RWPE1 (cell line): Measurements from ENCODE around the gene HEATR5A.
"Not testable (repeated sequence)": the region's sequence is repeated elsewhere in the genome, so short reads cannot be mapped to it uniquely, and the experiment has no call there.

Source experiments
- CTCF ChIA-PET: fragments of 350-600 bp; sonication (Branson Sonifier 250); formaldehyde crosslinking; extraction: SDS; loops from one replicate; lab custom pipeline; 2021; lab: Yijun Ruan, JAX
- POLR2A ChIA-PET: fragments of 400-600 bp; formaldehyde crosslinking; extraction: SDS; loops from one replicate; lab custom pipeline; 2020; ENCODE audit warnings: antibody characterized with exemption; ENCODE audit not compliant: low non-redundant PET; lab: Yijun Ruan, JAX
- DNase-seq: peaks from one replicate; pipeline ENCODE4 v3.0.0; 2012; ENCODE audit warnings: low spot score
- H3K27ac ChIP-seq: fragments of 450-650 bp; 2 replicates; pipeline ENCODE4 v1.5.1; 2017
- TF ChIP-seq, protein P1 (sequence below): fragments of 450-650 bp; conservative IDR thresholded peaks from 2 replicates; pipeline ENCODE4 v1.5.1; 2017; ENCODE audit warnings: low read depth, mild to moderate bottlenecking

HEATR5A gene

DNA sequence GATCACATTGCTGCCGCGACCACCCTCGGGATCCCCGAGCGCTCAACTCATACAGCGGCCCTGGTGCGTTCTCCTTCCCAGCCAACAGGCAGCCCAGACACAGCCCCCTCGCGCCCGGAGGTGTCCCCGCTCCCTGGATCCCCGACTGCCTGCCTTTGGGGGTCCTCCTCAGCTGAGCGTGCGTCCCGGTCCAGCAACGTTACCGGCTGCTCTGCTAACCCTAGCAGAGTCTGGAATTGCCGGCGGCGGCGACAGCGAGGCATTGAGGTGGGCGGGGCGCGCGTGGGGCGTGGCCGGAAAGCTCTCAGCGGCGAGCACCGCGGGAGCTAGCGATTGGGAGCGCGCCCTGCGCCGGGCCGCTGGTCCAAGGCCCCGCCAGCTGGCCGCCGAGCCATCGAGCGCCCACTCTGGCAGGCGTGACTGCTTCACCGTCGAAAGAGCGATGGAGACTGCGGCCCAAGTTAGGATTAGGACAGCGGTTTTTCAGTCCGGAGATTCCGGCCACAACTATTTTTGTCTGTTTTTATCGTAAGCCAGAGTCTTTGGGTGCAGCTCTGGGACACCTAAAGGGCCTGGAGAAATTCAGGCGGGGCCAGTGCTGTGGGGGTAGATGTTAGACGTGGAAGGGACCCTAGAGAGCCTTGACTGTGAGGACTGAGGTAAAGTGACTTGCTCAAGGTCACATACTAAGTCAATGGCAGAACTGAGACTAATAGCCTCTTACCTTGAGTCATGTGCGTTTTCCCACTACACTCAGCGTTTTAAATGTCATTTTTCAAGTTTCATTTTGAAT, at the start of gene HEATR5A:
Gene HEATR5A (minus strand): TSS at position 232 of the 793 bp plus-strand sequence. CDS start 17,575 bp downstream, outside the sequence.
- CTCF ChIA-PET = interaction anchor here (0.6 kb wide), 1 partner anchor 29 kb away, joined by 3 read pairs; no protein-coding TSS in a partner anchor
- TF ChIP-seq, protein P1, sequence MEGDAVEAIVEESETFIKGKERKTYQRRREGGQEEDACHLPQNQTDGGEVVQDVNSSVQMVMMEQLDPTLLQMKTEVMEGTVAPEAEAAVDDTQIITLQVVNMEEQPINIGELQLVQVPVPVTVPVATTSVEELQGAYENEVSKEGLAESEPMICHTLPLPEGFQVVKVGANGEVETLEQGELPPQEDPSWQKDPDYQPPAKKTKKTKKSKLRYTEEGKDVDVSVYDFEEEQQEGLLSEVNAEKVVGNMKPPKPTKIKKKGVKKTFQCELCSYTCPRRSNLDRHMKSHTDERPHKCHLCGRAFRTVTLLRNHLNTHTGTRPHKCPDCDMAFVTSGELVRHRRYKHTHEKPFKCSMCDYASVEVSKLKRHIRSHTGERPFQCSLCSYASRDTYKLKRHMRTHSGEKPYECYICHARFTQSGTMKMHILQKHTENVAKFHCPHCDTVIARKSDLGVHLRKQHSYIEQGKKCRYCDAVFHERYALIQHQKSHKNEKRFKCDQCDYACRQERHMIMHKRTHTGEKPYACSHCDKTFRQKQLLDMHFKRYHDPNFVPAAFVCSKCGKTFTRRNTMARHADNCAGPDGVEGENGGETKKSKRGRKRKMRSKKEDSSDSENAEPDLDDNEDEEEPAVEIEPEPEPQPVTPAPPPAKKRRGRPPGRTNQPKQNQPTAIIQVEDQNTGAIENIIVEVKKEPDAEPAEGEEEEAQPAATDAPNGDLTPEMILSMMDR = peak; percentile 35; the same call in 1 of the 2 replicates
- DNase-seq = peak; percentile 87
- H3K27ac ChIP-seq = peak within 1 kb of the TSS; percentile 86
- POLR2A ChIA-PET = interaction anchor here (0.5 to 0.6 kb wide), 2 partner anchors 96 to 394 kb away, joined by 3 read pairs; partner anchors contain the start of gene STRN3

DNA sequence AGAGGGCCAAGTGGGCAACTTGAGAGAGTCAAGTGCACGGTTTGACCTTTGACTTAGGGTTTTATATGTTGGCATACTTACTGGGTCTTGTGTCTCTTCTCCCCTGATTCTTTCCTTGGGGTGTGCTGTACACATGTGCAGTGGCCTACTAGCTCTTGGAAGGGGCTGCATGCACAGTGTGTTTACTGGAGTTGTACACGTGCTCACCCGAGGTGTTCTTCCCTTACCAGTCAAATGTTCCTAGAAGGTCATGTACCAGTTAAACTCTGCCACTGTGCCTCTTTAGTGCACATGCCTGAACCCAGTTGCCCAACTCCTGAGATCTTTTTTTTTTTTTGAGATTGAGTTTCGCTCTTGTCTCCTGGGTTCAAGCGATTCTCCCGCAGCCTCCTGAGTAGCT, 46.2 kb upstream of the HEATR5A start:
- CTCF ChIA-PET = no interaction called here
- no peak for DNase-seq
- POLR2A ChIA-PET = no interaction called here
- TF ChIP-seq, protein P1 = no peak
- no peak overlapping the region for H3K27ac ChIP-seq

DNA sequence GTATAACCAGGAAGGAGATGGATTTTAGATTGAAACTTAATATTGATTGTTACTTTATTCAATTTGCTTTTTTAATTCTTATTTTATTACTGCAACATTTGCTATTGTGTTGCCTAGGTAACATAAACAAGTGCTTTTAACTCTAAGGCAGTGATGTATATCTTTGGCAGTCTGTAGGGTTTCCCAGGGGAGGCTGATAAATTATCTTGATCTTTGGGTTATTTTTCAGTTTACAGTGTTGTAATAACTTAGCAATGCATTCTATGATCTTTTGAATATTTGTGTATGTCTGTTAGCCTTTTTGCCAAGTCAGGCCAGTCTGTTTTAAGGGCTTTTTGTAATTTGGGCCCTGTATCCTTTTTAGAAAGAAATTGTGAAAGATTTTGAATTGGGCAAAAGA, 44.8 kb upstream of the HEATR5A start:
- ChIA-PET POLR2A (no interaction called here), CTCF (no interaction called here)
- H3K27ac ChIP-seq = no peak overlapping the region
- DNase-seq = no peak
- TF ChIP-seq, protein P1 = no peak

DNA sequence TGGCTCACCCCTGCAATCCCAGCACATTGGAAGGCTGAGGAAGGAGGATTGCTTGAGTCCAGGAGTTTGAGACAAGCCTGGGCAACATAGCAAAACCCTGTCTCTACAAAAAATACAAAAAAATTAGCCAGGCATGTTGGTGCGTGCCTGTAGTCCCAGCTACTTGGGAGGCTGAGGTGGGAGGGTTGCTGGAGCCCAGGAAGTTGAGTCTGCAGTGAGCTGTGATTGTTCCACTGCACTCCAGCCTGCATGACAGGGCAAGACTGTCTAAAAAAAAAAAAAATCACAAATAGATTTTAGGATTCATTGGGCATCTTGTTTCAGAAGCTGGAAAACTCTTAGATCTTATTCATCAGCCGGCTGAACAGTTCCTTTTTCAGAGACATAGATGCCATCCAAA, 42.1 kb upstream of the HEATR5A start:
- CTCF ChIA-PET = interaction anchor here (0.6 kb wide), 1 partner anchor 11 kb away, joined by 3 read pairs; no protein-coding TSS in a partner anchor
- DNase-seq, POLR2A ChIA-PET: not testable (repeated sequence)
- peak overlapping the region; percentile 67 for H3K27ac ChIP-seq

DNA sequence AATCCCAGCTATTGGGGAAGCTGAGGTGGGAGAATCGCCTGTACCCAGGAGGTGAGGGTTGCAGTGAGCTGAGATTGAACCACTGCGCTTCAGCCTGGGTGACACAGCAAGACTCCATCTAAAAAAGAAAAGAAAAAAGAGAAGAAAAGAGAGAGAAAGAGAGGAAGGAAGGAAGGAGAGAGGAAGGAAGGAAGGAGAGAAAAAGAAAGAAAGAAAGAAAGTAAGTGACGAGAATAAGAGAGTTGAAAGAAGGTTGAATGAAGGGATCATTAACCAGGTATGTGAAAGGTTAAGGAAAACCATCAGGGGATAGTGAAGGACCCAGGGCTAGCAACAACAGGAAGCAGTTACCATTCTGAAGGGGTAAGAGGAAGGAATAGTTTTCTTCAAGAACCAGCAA, 41.2 kb upstream of the HEATR5A start:
- CTCF ChIA-PET = no interaction called here
- DNase-seq = no peak
- POLR2A ChIA-PET = no interaction called here
- peak overlapping the region; percentile 23; the same call in 1 of the 2 replicates for H3K27ac ChIP-seq
- TF ChIP-seq, protein P1 = no peak

DNA sequence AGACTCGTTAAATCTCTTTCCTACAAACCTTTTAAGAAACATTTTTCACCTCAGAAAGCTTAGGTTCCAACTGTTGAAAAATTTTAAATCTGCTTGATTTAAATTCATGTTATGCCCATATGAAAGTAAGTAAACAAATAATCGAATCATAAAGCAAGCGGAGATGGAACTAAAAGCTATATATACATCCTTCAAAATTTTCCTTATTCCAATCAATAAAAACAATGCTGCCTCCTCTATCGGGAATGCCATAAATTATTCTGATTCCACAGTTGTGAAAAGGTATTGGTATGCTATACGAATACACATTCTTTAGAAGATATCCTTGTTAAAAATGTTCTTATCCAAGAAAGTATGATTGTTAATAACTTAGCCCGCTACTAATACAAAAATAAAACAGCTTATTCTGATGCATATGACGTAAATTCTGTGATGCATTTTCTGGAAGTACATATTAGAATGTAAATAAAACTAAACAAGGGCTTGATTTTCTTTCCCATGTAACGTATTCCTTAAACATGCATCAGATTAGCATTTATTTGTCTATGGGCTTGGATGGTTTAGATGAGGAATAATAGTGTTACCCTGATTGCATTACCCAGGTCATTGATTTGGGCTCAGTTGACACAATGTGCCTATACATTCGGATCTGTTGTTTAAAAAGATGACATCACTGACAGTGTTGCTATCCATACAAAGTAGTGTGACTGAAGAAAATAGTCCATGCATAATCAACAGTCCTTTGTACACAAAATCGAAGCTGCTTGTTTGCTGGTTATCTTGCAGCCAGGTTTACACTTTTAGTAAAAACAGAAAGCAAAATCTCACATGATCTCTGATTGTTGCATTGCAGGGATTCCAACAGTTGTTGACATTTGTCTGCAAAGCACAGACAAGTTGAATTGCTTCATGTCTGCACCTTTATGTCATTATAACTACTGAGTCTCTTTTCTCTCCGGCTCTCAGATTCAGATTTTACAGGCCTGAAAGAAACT, 37.6 kb upstream of the HEATR5A start:
- TF ChIP-seq, protein P1 = no peak

More for the DNA sequence above, 37.6 kb upstream of the HEATR5A start:
- ChIA-PET CTCF (interaction anchor here (0.5 to 1.0 kb wide), 2 partner anchors 9 to 770 kb away, joined by 3 to 4 read pairs; no protein-coding TSS in a partner anchor), POLR2A (interaction anchor here (0.6 kb wide), 1 partner anchor 102 kb away, joined by 3 read pairs; no protein-coding TSS in a partner anchor)
- peak overlapping the region; percentile 84 for H3K27ac ChIP-seq
- DNase-seq = no peak
